SK-N-MC (cell line): Measurements from ENCODE around the gene OR6B2.

ENCODE experiments used
- EZH2 ChIP-seq: fragments of 200-600 bp; sonication (generic); IDR thresholded peaks from one replicate; pipeline ENCODE4 v1.6.1; 2017; ENCODE audit warnings: antibody characterized with exemption
- POLR2AphosphoS5 ChIP-seq: IDR thresholded peaks from 2 replicates; pipeline ENCODE4 v1.6.1; 2012; ENCODE audit warnings: mild to moderate bottlenecking, low read depth, low read length, borderline replicate concordance

GRCh38 chr2:240069829-240070228, 39.6 kb upstream of the OR6B2 start:
- TF ChIP-seq EZH2 (no peak), POLR2AphosphoS5 (no peak)
